B cell (primary cell): Measurements from ENCODE around the gene THEM5. TPM values are rescaled to one million over a fixed set of nuclear protein-coding genes. Genes with fewer than 3 reads are reported as not detected.

Experiments
- ATAC-seq: fragments of 200-7000 bp; cut with Tn5 transposase; one replicate; pipeline ENCODE4 v1.10.0; 2021; ENCODE audit warnings: low read depth, mild to moderate bottlenecking, moderate number of reproducible peaks, moderate library complexity
- CTCF ChIA-PET: fragments of 350-600 bp; sonication (Branson Sonifier 250); formaldehyde crosslinking; loops from one replicate; lab custom pipeline; 2021; ENCODE audit warnings: antibody characterized with exemption, inconsistent platforms; lab: Charles Lee
- POLR2A ChIA-PET: fragments of 350-600 bp; sonication (Branson Sonifier 250); formaldehyde crosslinking; loops from one replicate; lab custom pipeline; 2021; ENCODE audit warnings: antibody characterized with exemption; lab: Charles Lee
- DNase-seq: peaks from one replicate; pipeline ENCODE4 v3.0.0; 2013
- H2AFZ ChIP-seq: 2 replicates; pipeline ENCODE4 v1.6.1; 2012; ENCODE audit warnings: mild to moderate bottlenecking, low read depth, low read length; ENCODE audit not compliant: insufficient read depth, poor library complexity, severe bottlenecking
- H3K27ac ChIP-seq, 2 donors: 1 replicate in 1 of 2; 2 replicates in 1 of 2; pipeline ENCODE4 v1.5.1; 2012 to 2013; ENCODE audit warnings: low read length in 2 of 2, mild to moderate bottlenecking in 2 of 2, moderate library complexity in 1 of 2
- H3K27me3 ChIP-seq, 4 experiments: fragments of 200-600 bp in 1 of 4; sonication (generic) in 1 of 4; replicated peaks in 1 of 4; 1 replicate in 2 of 4; 2 replicates in 2 of 4; pipeline versions ENCODE4 v1.6.1 to v1.7.0; 2013 to 2016; ENCODE audit warnings: low read length in 3 of 4, mild to moderate bottlenecking in 2 of 4, mixed read lengths in 1 of 4, moderate library complexity in 1 of 4; ENCODE audit not compliant: insufficient read depth in 4 of 4, control insufficient read depth in 3 of 4; ENCODE audit errors: control extremely low read depth in 1 of 4
- H3K36me3 ChIP-seq, 2 experiments: replicated peaks in 1 of 2; 1 replicate in 1 of 2; 2 replicates in 1 of 2; pipeline versions ENCODE4 v1.6.1 to v1.7.1; 2013; ENCODE audit warnings: low read length in 1 of 2; ENCODE audit not compliant: insufficient read depth in 2 of 2, control insufficient read depth in 1 of 2; ENCODE audit errors: control extremely low read depth in 1 of 2, extremely low read depth in 1 of 2
- H3K4me1 ChIP-seq, 2 donors: fragments of 200-600 bp in 1 of 2; sonication (generic) in 1 of 2; 1 replicate in 1 of 2; 2 replicates in 1 of 2; pipeline versions ENCODE4 v1.5.1 to v1.6.1; 2013 to 2017; ENCODE audit warnings: low read length in 2 of 2; ENCODE audit not compliant: control insufficient read depth in 2 of 2, insufficient read depth in 2 of 2
- H3K4me2 ChIP-seq: replicated peaks from 2 replicates; pipeline ENCODE3; 2012; ENCODE audit warnings: mild to moderate bottlenecking, low read depth, low read length; ENCODE audit not compliant: poor library complexity, severe bottlenecking
- H3K4me3 ChIP-seq, 5 experiments: fragments of 200-600 bp in 1 of 5; sonication (generic) in 1 of 5; 1 replicate in 3 of 5; 2 replicates in 2 of 5; pipeline versions ENCODE4 v1.5.1 to v1.7.0; 2011 to 2016; ENCODE audit warnings: low read length in 4 of 5, mild to moderate bottlenecking in 4 of 5, low read depth in 2 of 5, control low read depth in 1 of 5, moderate library complexity in 1 of 5; ENCODE audit not compliant: insufficient read depth in 1 of 5; ENCODE audit errors: control extremely low read depth in 1 of 5, extremely low read depth in 1 of 5
- H3K79me2 ChIP-seq: fragments of 200-600 bp; sonication (generic); one replicate; pipeline ENCODE4 v1.6.0; 2016; ENCODE audit warnings: low read length; ENCODE audit not compliant: control insufficient read depth, insufficient read depth
- H3K9ac ChIP-seq: fragments of 200-600 bp; sonication (generic); 2 replicates; pipeline ENCODE4 v1.6.1; 2017; ENCODE audit warnings: mild to moderate bottlenecking, low read length, moderate library complexity
- H3K9me3 ChIP-seq, 3 donors: one replicate each; pipeline versions ENCODE4 v1.6.1 to v1.7.1; 2013; ENCODE audit warnings: low read length in 2 of 3; ENCODE audit not compliant: control insufficient read depth in 2 of 3, insufficient read depth in 1 of 3; ENCODE audit errors: control extremely low read depth in 1 of 3
- H4K20me1 ChIP-seq: 2 replicates; pipeline ENCODE4 v1.6.0; 2012; ENCODE audit warnings: mild to moderate bottlenecking, low read length; ENCODE audit not compliant: insufficient read depth, control insufficient read depth, poor library complexity, severe bottlenecking
- H3K27ac Mint-ChIP-seq: one replicate; pipeline ENCODE4 v1.8.0; 2021; ENCODE audit warnings: mixed read lengths
- H3K27me3 Mint-ChIP-seq: one replicate; pipeline ENCODE4 v1.8.0; 2021; ENCODE audit warnings: mixed read lengths
- H3K4me1 Mint-ChIP-seq: one replicate; pipeline ENCODE4 v1.8.0; 2021; ENCODE audit warnings: mixed read lengths
- H3K4me3 Mint-ChIP-seq: one replicate; pipeline ENCODE4 v1.8.0; 2021; ENCODE audit warnings: mixed read lengths
- H3K9me3 Mint-ChIP-seq: one replicate; pipeline ENCODE4 v1.8.0; 2022; ENCODE audit warnings: mixed read lengths; ENCODE audit not compliant: insufficient read depth
- EZH2 ChIP-seq: IDR thresholded peaks from 2 replicates; pipeline ENCODE4 v1.6.1; 2012; ENCODE audit warnings: borderline replicate concordance, low read depth, mild to moderate bottlenecking, moderate library complexity, low read length; ENCODE audit not compliant: insufficient read depth, poor library complexity, severe bottlenecking
- WGBS: methylation state at CpG from one replicate; pipeline ENCODE4 v1.1.5; 2013; ENCODE audit warnings: missing lambda C conversion rate; ENCODE audit not compliant: insufficient coverage; 5-methylcytosine and 5-hydroxymethylcytosine counted together
- intact Hi-C: fragments of 100-400 bp; cut with micrococcal nuclease; formaldehyde crosslinking; loops from one replicate; pipeline ENCODE4 v1.10.0; 2022
- polyA plus RNA-seq: library from polyadenylated mRNA; depleted of rRNA; stranded (reverse); fragments of >200 nt; gene quantifications from 2 replicates; pipeline ENCODE4 v1.2.3, GENCODE V29; 2012
- total RNA-seq, 2 donors: library from RNA; stranded (reverse); fragments of 120-200 nt in 1 of 2; gene quantifications; 1 replicate in 1 of 2; 2 replicates in 1 of 2; pipeline versions ENCODE4 v1.2.3 to v1.2.4, GENCODE V29; 2013 to 2022
- TF ChIP-seq, protein P1 (sequence below): fragments of 200-600 bp; IDR thresholded peaks from one replicate; pipeline ENCODE4 v1.8.0; 2022; ENCODE audit warnings: antibody characterized with exemption, mild to moderate bottlenecking

THEM5 gene
- total and polyA plus RNA-seq, 2 donors (not counting 1 experiment from before 2014, with no cell fraction given): not detected

DNA sequence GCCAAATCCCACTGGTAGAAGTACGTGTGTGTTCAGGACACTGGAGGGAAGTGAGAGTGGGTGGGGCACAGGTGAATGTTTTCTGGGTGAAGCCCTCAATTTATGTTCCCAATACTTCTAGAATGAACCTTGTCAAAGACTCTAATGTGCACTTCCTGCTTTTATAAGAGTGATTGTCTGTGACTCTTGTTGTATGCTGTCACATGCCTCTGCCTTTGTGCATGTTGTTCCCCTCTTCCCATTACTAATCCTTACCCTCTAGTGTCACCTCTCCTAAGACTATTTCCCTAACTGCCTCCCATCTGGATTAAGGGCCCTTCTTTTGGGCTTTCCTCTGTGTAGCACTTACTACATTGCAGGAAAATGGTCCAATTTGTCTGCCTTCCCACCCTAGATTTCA, 45.7 kb downstream of the THEM5 start:
- Histone ChIP-seq H3K27ac (no peak overlapping the region), H3K36me3 (no peaks in the 10 kb centered on the region), H3K4me2 (no peak overlapping the region), H4K20me1 (no peaks in the 10 kb centered on the region), H2AFZ (no peak overlapping the region), H3K27me3 (no peaks in the 10 kb centered on the region), H3K9ac (no peak overlapping the region), H3K79me2 (no peaks in the 10 kb centered on the region), H3K9me3 (no peaks in the 10 kb centered on the region), H3K4me1 (peaks cover 6 to 9% of the 10 kb centered on the region in 2 donors), H3K4me3 (no peak overlapping the region)
- peaks cover 9% of the 10 kb centered on the region for H3K4me1 Mint-ChIP-seq
- peaks cover 13% of the 10 kb centered on the region for H3K27me3 Mint-ChIP-seq
- WGBS: no CpG with 5 or more reads among the region's 1 CpG
- H3K4me3 Mint-ChIP-seq: no peak overlapping the region
- CTCF ChIA-PET: interaction anchor here (1.4 kb wide), 1 partner anchor 29 kb away, joined by 4 read pairs; no protein-coding TSS in a partner anchor
- POLR2A ChIA-PET: no interaction called here
- DNase-seq: no peak
- ATAC-seq: no peak
- H3K27ac Mint-ChIP-seq: no peak overlapping the region
- H3K9me3 Mint-ChIP-seq: no peaks in the 10 kb centered on the region
- intact Hi-C loops: no loop called here
- no peak for TF ChIP-seq EZH2
- TF ChIP-seq, protein P1, sequence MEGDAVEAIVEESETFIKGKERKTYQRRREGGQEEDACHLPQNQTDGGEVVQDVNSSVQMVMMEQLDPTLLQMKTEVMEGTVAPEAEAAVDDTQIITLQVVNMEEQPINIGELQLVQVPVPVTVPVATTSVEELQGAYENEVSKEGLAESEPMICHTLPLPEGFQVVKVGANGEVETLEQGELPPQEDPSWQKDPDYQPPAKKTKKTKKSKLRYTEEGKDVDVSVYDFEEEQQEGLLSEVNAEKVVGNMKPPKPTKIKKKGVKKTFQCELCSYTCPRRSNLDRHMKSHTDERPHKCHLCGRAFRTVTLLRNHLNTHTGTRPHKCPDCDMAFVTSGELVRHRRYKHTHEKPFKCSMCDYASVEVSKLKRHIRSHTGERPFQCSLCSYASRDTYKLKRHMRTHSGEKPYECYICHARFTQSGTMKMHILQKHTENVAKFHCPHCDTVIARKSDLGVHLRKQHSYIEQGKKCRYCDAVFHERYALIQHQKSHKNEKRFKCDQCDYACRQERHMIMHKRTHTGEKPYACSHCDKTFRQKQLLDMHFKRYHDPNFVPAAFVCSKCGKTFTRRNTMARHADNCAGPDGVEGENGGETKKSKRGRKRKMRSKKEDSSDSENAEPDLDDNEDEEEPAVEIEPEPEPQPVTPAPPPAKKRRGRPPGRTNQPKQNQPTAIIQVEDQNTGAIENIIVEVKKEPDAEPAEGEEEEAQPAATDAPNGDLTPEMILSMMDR: no peak

DNA sequence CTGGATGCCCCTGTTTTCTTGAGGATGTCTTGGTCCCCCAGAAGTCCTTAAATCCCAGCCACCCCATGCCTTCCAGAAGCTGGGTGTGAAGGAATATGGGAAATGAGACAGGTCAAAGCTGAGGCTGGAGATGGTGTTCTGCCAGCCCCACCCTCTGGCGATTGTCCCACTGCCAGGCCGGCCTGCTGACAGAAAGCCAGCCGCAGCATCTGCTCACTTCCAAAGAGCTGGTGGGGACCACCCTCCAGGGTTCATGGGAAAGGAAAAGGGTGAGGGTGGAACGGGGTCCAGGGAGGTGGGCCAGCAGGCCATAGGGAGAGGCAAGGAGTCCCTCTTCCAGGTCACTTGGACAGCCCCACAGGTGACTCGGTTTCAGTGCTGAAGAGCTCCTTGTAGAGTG, 46.4 kb downstream of the THEM5 start:
- WGBS: 96% methylated on average over 5 of the region's 5 CpGs
- Histone ChIP-seq H3K79me2 (no peaks in the 10 kb centered on the region), H3K4me2 (no peak overlapping the region), H3K9ac (no peak overlapping the region), H3K4me3 (no peak overlapping the region), H3K9me3 (no peaks in the 10 kb centered on the region), H3K36me3 (no peaks in the 10 kb centered on the region), H3K4me1 (peaks cover 6 to 9% of the 10 kb centered on the region in 2 donors), H3K27me3 (no peaks in the 10 kb centered on the region), H4K20me1 (no peaks in the 10 kb centered on the region), H3K27ac (no peak overlapping the region), H2AFZ (no peak overlapping the region)
- TF ChIP-seq EZH2: no peak
- TF ChIP-seq, protein P1: no peak
- peaks cover 13% of the 10 kb centered on the region for H3K27me3 Mint-ChIP-seq
- DNase-seq: no peak
- peaks cover 9% of the 10 kb centered on the region for H3K4me1 Mint-ChIP-seq
- ChIA-PET POLR2A (no interaction called here), CTCF (interaction anchor here (1.1 to 1.4 kb wide), 2 partner anchors 30 to 213 kb away, joined by 4 read pairs; no protein-coding TSS in a partner anchor)
- no peaks in the 10 kb centered on the region for H3K9me3 Mint-ChIP-seq
- H3K27ac Mint-ChIP-seq: no peak overlapping the region
- intact Hi-C loops: no loop called here
- ATAC-seq: no peak
- H3K4me3 Mint-ChIP-seq: no peak overlapping the region
